ENCODE measurements around the gene GHITM. TPM values are rescaled to one million over a fixed set of nuclear protein-coding genes. Genes with fewer than 3 reads are reported as not detected.

Gene GHITM
- total and polyA plus RNA-seq, 12 donors, result 77.3 to 492 (median 266) TPM

DNA sequence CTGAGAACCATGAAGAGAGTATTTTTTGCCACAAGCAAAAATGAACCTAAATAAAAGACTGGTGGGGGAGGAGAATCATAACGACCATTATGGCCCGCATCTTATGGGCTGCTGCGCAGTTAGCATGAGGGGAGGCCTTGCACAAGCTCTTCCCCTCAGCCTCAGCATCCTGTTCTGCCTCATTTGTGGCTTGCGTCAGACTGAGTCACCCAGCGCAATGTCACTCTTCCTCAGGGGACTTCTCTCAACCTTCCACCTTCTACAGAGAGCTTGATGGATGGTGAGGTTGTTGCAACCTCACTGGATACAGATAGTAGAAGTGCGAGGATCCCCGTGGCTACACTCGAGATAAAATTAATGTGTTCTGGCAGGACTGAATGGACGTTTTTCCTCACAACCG lies 17.5 kb downstream of the GHITM start:
- Histone ChIP-seq H3K4me1 (replicated peaks in 1 of 2) (no peaks in the 10 kb centered on the region), H3K9me3 (replicated peaks in 1 of 3) (no peaks in the 10 kb centered on the region), H3K4me3 (no peak overlapping the region), H3K27me3 (no peaks in the 10 kb centered on the region), H3K36me3 (replicated peaks in 1 of 2) (peaks cover 0 to 39% of the 10 kb centered on the region in 2 donors), H3K27ac (no peak overlapping the region)
- DNase-seq, result peak in 2 of 7 donors; percentile 33 to 48
- TF ChIP-seq POLR2A (IDR thresholded peaks at IDR 0.05), result no peak
- TF ChIP-seq, protein P1, sequence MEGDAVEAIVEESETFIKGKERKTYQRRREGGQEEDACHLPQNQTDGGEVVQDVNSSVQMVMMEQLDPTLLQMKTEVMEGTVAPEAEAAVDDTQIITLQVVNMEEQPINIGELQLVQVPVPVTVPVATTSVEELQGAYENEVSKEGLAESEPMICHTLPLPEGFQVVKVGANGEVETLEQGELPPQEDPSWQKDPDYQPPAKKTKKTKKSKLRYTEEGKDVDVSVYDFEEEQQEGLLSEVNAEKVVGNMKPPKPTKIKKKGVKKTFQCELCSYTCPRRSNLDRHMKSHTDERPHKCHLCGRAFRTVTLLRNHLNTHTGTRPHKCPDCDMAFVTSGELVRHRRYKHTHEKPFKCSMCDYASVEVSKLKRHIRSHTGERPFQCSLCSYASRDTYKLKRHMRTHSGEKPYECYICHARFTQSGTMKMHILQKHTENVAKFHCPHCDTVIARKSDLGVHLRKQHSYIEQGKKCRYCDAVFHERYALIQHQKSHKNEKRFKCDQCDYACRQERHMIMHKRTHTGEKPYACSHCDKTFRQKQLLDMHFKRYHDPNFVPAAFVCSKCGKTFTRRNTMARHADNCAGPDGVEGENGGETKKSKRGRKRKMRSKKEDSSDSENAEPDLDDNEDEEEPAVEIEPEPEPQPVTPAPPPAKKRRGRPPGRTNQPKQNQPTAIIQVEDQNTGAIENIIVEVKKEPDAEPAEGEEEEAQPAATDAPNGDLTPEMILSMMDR (IDR thresholded peaks at IDR 0.05), result no peak
- intact Hi-C loops (cut with DNase I), result no loop called here
- WGBS, 4 donors, result 44 to 55% (median 52%) methylated on average over 10 of the region's 10 CpGs

DNA sequence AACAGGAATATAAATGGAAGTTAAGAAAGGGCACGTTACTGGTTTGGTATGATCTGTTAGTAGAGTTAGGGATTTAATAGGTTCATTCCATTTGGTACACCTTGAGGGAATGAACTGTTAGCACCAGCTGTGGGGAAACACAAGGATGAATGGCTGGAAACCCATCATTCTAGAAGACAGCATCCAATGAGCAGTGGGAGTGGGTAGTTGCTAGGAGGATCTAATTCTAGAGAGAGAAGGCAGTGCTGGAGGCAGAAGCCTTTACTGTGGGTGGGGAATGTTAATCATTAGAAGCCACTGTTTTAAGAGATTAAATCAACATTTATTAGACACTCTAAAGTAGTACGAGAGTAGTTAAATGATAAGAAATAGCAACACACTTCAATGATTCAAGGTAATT lies 18.8 kb downstream of the GHITM start:
- DNase-seq, result no peak
- H3K36me3 ChIP-seq (replicated peaks in 1 of 2), result peaks cover 0 to 26% of the 10 kb centered on the region in 2 donors
- WGBS, 4 donors, result 69 to 80% (median 76%) methylated on average over 2 of the region's 2 CpGs
- no peaks in the 10 kb centered on the region for H3K9me3 ChIP-seq (replicated peaks in 1 of 3)
- intact Hi-C loops (cut with DNase I), result no loop called here
- no peak overlapping the region for H3K27ac ChIP-seq
- H3K4me3 ChIP-seq, result no peak overlapping the region
- H3K4me1 ChIP-seq (replicated peaks in 1 of 2), result no peaks in the 10 kb centered on the region
- TF ChIP-seq, protein P1 (IDR thresholded peaks at IDR 0.05), result no peak
- TF ChIP-seq POLR2A (IDR thresholded peaks at IDR 0.05), result no peak
- no peaks in the 10 kb centered on the region for H3K27me3 ChIP-seq

DNA sequence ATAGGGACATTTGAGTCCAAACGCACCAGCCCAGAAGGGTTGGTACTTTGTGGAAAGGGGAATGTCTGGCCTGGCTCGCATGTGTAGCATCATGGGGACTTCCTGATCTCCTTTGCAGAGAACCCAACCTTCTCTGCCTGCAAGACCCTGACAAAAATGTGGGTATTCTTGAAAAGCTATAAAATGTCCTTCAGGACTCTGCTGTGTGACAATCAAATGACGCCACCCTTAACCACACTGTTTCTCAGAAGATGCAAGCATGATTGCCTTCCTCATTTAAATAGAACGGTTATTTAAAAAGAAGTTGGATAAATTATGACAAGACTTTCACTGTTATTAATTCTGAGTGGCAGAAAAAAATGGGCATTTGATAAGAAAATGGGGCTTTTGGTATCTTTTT lies 19.2 kb downstream of the GHITM start:
- no peaks in the 10 kb centered on the region for H3K27me3 ChIP-seq
- TF ChIP-seq, protein P1 (IDR thresholded peaks at IDR 0.05), result no peak
- no peak for TF ChIP-seq POLR2A (IDR thresholded peaks at IDR 0.05)
- H3K27ac ChIP-seq, result no peak overlapping the region
- H3K9me3 ChIP-seq (replicated peaks in 1 of 3), result no peaks in the 10 kb centered on the region
- 68 to 80% (median 73%) methylated on average over 4 of the region's 4 CpGs for WGBS, 4 donors
- H3K4me3 ChIP-seq, result no peak overlapping the region
- DNase-seq, result no peak
- H3K36me3 ChIP-seq (replicated peaks in 1 of 2), result peaks cover 0 to 21% of the 10 kb centered on the region in 2 donors
- intact Hi-C loops (cut with DNase I), result no loop called here
- H3K4me1 ChIP-seq (replicated peaks in 1 of 2), result no peaks in the 10 kb centered on the region

DNA sequence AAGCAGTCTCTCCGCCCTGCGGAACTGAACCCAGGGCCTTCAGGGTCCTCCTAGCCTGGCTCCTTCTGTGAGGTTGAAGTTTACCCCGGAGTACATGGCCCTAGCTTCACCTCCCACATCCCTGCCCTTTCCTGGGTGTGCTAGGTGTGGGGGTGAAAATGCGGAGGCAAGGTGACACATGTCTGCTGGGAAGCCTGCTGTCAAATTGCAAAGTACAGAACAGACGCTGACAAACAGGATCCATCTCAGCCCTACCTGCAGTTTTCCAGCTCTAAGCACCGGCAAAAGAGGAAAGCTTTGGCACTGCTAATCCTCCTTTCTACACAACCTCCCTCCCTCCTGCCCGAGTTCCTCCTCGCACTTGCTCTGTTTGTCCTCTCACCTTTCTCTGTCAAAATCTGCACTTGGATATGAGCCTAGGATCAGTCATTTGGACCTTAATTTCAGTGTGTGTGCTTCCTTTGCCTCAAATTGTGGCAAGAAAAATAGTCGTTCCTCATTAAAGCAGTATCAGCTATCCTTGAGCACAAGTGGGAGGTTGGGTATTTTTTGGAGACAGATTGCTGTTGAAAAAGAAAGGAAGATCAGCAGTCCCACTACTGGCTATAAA lies 19.9 kb downstream of the GHITM start:
- H3K4me3 ChIP-seq, result no peak overlapping the region
- H3K27me3 ChIP-seq, result no peaks in the 10 kb centered on the region
- H3K36me3 ChIP-seq (replicated peaks in 1 of 2), result peaks cover 0 to 15% of the 10 kb centered on the region in 2 donors
- no peak overlapping the region for H3K27ac ChIP-seq
- no peak for DNase-seq
- no peak for TF ChIP-seq POLR2A (IDR thresholded peaks at IDR 0.05)
- TF ChIP-seq, protein P1 (IDR thresholded peaks at IDR 0.05), result no peak
- WGBS, 4 donors, result 34 to 37% (median 35%) methylated on average over 8 to 9 of the region's 9 CpGs
- H3K9me3 ChIP-seq (replicated peaks in 1 of 3), result no peaks in the 10 kb centered on the region
- no peaks in the 10 kb centered on the region for H3K4me1 ChIP-seq (replicated peaks in 1 of 2)
- intact Hi-C loops (cut with DNase I), result no loop called here
